ENCODE measurements around the gene KRT73.

The KRT73 gene

GRCh38 chr12:52579468-52580465, 38.6 kb downstream of the KRT73 start:
- Mint-ChIP-seq H3K27ac (peak overlapping the region in 2 of 3 experiments; percentile 10 to 57), H3K4me3 (no peak overlapping the region), H3K36me3 (ENCODE audit: low read depth) (no peaks in the 10 kb centered on the region), H3K9me3 (no peaks in the 10 kb centered on the region), H3K4me1 (peaks cover 5% of the 10 kb centered on the region), H3K27me3 (ENCODE audit: low read depth) (peaks cover 32% of the 10 kb centered on the region)
- TF ChIP-seq CTCF (IDR thresholded peaks at IDR 0.05; ENCODE audit: unreplicated experiment in 3 of 3) = no peak

- Mint-ChIP-seq H3K27ac (no peak overlapping the region), H3K4me3 (no peak overlapping the region), H3K4me1 (peaks cover 5% of the 10 kb centered on the region), H3K36me3 (ENCODE audit: low read depth) (no peaks in the 10 kb centered on the region), H3K27me3 (ENCODE audit: low read depth) (peaks cover 32% of the 10 kb centered on the region), H3K9me3 (no peaks in the 10 kb centered on the region)
- TF ChIP-seq CTCF (IDR thresholded peaks at IDR 0.05; ENCODE audit: unreplicated experiment in 3 of 3) = no peak
Measured at GRCh38 chr12:52578469-52578868, 39.9 kb downstream of the KRT73 start.

GRCh38 chr12:52577316-52577715, 41.0 kb downstream of the KRT73 start:
- H3K4me1 Mint-ChIP-seq = peaks cover 5% of the 10 kb centered on the region
- no peaks in the 10 kb centered on the region for H3K9me3 Mint-ChIP-seq
- H3K27me3 Mint-ChIP-seq (ENCODE audit: low read depth) = peaks cover 35% of the 10 kb centered on the region
- no peak for TF ChIP-seq CTCF (IDR thresholded peaks at IDR 0.05; ENCODE audit: unreplicated experiment in 3 of 3)
- no peaks in the 10 kb centered on the region for H3K36me3 Mint-ChIP-seq (ENCODE audit: low read depth)
- no peak overlapping the region for H3K27ac Mint-ChIP-seq
- no peak overlapping the region for H3K4me3 Mint-ChIP-seq

- TF ChIP-seq CTCF (IDR thresholded peaks at IDR 0.05; ENCODE audit: unreplicated experiment in 3 of 3) = no peak
- Mint-ChIP-seq H3K36me3 (ENCODE audit: low read depth) (no peaks in the 10 kb centered on the region), H3K27ac (no peak overlapping the region), H3K4me3 (no peak overlapping the region), H3K4me1 (peaks cover 5% of the 10 kb centered on the region), H3K27me3 (ENCODE audit: low read depth) (peaks cover 35% of the 10 kb centered on the region), H3K9me3 (no peaks in the 10 kb centered on the region)
Measured at GRCh38 chr12:52575948-52576347, 42.4 kb downstream of the KRT73 start.

- no peaks in the 10 kb centered on the region for H3K9me3 Mint-ChIP-seq
- no peak for TF ChIP-seq CTCF (IDR thresholded peaks at IDR 0.05; ENCODE audit: unreplicated experiment in 3 of 3)
- peaks cover 30% of the 10 kb centered on the region for H3K27me3 Mint-ChIP-seq (ENCODE audit: low read depth)
- H3K27ac Mint-ChIP-seq = no peak overlapping the region
- H3K4me1 Mint-ChIP-seq = peaks cover 5% of the 10 kb centered on the region
- no peak overlapping the region for H3K4me3 Mint-ChIP-seq
- H3K36me3 Mint-ChIP-seq (ENCODE audit: low read depth) = no peaks in the 10 kb centered on the region
Measured at GRCh38 chr12:52575256-52575655, 43.1 kb downstream of the KRT73 start.

- H3K4me3 Mint-ChIP-seq = no peak within 1 kb of the TSS
- H3K36me3 Mint-ChIP-seq (ENCODE audit: low read depth) = no peaks in the 10 kb centered on the region
- H3K27me3 Mint-ChIP-seq (ENCODE audit: low read depth) = peaks cover 24% of the 10 kb centered on the region
- H3K27ac Mint-ChIP-seq = no peak within 1 kb of the TSS
- H3K9me3 Mint-ChIP-seq = no peaks in the 10 kb centered on the region
- H3K4me1 Mint-ChIP-seq = no peaks in the 10 kb centered on the region
- no peak for TF ChIP-seq CTCF (IDR thresholded peaks at IDR 0.05; ENCODE audit: unreplicated experiment in 3 of 3)
Measured at GRCh38 chr12:52573743-52574142, 44.6 kb downstream of the KRT73 start, which contains the start of gene KRT74. Gene KRT74 (minus strand): TSS chr12:52573843. CDS start chr12:52573777, 66 bp downstream.

Measured in nephron (organoid).